Measurements from ENCODE around the gene SOWAHB.

DNA sequence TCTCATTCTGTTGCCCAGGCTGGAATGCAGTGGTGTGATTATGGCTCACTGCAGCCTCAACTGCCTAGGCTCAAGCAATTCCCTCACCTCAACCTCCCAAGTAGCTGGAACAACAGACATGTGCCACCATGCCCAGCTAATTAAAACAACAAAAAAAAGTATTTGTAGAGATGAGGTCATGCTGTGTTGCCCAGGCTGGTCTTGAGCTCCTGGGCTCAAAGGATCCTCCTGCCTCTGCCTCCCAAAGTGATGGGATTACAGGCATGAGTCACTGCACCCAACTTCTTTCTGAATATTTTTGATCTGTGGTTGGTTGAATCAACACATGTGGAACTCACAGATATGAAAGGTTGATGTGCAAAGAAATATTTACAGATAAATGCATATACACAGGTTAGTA, 33.1 kb upstream of the SOWAHB start:
- TF ChIP-seq, protein P1, sequence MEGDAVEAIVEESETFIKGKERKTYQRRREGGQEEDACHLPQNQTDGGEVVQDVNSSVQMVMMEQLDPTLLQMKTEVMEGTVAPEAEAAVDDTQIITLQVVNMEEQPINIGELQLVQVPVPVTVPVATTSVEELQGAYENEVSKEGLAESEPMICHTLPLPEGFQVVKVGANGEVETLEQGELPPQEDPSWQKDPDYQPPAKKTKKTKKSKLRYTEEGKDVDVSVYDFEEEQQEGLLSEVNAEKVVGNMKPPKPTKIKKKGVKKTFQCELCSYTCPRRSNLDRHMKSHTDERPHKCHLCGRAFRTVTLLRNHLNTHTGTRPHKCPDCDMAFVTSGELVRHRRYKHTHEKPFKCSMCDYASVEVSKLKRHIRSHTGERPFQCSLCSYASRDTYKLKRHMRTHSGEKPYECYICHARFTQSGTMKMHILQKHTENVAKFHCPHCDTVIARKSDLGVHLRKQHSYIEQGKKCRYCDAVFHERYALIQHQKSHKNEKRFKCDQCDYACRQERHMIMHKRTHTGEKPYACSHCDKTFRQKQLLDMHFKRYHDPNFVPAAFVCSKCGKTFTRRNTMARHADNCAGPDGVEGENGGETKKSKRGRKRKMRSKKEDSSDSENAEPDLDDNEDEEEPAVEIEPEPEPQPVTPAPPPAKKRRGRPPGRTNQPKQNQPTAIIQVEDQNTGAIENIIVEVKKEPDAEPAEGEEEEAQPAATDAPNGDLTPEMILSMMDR (conservative IDR thresholded peaks at IDR 0.05), result no peak
- no peak for TF ChIP-seq EZH2 (IDR thresholded peaks at IDR 0.05; ENCODE audit: low read depth)
